Heart left ventricle (tissue), 16 donors: ENCODE data around the gene EPHA7. TPM values are rescaled to one million over a fixed set of nuclear protein-coding genes. Genes with fewer than 3 reads are reported as not detected.

Experiments
- ATAC-seq, 4 donors: fragments of 200-7000 bp; cut with Tn5 transposase; one replicate each; pipeline ENCODE4 v1.9.1; 2020 to 2022; ENCODE audit warnings: moderate library complexity in 4 of 4, mild to moderate bottlenecking in 3 of 4, moderate number of reproducible peaks in 1 of 4
- DNase-seq, 5 donors: peaks; one replicate each; pipeline ENCODE4 v3.0.0-alpha.2; 2020
- H3K27ac ChIP-seq, 12 donors: fragments of 200-600 bp; sonication (generic) in 4 of 12; one replicate each; pipeline versions ENCODE4 v1.5.0 to v1.8.0; 2016 to 2022; ENCODE audit warnings: mild to moderate bottlenecking in 2 of 12
- H3K27me3 ChIP-seq, 9 donors: fragments of 200-600 bp; sonication (generic) in 2 of 9; one replicate each; pipeline versions ENCODE4 v1.5.1 to v1.8.0; 2016 to 2022; ENCODE audit warnings: mild to moderate bottlenecking in 3 of 9
- H3K36me3 ChIP-seq, 9 donors: fragments of 200-600 bp; sonication (generic) in 2 of 9; one replicate each; pipeline versions ENCODE4 v1.5.0 to v1.8.0; 2018 to 2022; ENCODE audit warnings: mild to moderate bottlenecking in 2 of 9
- H3K4me1 ChIP-seq, 12 donors: fragments of 200-600 bp; sonication (generic) in 4 of 12; one replicate each; pipeline versions ENCODE4 v1.5.0 to v1.8.0; 2016 to 2022; ENCODE audit warnings: mild to moderate bottlenecking in 3 of 12
- H3K4me3 ChIP-seq, 12 donors: fragments of 200-600 bp; sonication (generic) in 4 of 12; one replicate each; pipeline versions ENCODE4 v1.5.0 to v1.8.0; 2017 to 2022; ENCODE audit warnings: mild to moderate bottlenecking in 9 of 12, moderate library complexity in 4 of 12
- H3K9me3 ChIP-seq, 12 donors: fragments of 200-600 bp; sonication (generic) in 4 of 12; one replicate each; pipeline versions ENCODE4 v1.5.0 to v1.8.0; 2016 to 2022; ENCODE audit warnings: mild to moderate bottlenecking in 1 of 12
- POLR2A ChIP-seq, 2 donors: fragments of 450-650 bp; IDR thresholded peaks; one replicate each; pipeline ENCODE4 v1.6.1; 2017; ENCODE audit warnings: antibody characterized with exemption in 2 of 2, mild to moderate bottlenecking in 2 of 2, moderate library complexity in 2 of 2
- WGBS, 4 donors: extraction: QIAGEN DNeasy Blood & Tissue Kit in 2 of 4; methylation state at CpG; one replicate each; pipeline versions ENCODE4 v1.1.5 to v1.1.7; 2013 to 2018; 5-methylcytosine and 5-hydroxymethylcytosine counted together
- intact Hi-C, 10 donors: fragments of 100-400 bp; cut with DNase I; formaldehyde crosslinking; loops; one replicate each; pipeline versions ENCODE4 v1.11.1 to v1.14.2; 2022
- polyA plus RNA-seq, 2 donors: library from polyadenylated mRNA; stranded (reverse); fragments of 200-250 nt; gene quantifications; one replicate each; pipeline ENCODE4 v1.2.3, GENCODE V29; 2013
- total RNA-seq, 9 donors: library from RNA; depleted of rRNA in 2 of 9; stranded (reverse); fragments of >200 nt in 2 of 9; fragmentation: NEBNext Ultra II Directional in 3 of 9; extraction: Animal tissue kit (Norgen Biotek cat#: 25700) in 3 of 9; gene quantifications; one replicate each; pipeline versions ENCODE4 v1.1.0 to v1.2.4, GENCODE V29; 2016 to 2023
- TF ChIP-seq, protein P1 (sequence below), 12 donors: fragments of 200-600 bp; sonication (generic) in 4 of 12; IDR thresholded peaks; one replicate each; pipeline versions ENCODE4 v1.5.0 to v1.8.0; 2018 to 2022; ENCODE audit warnings: antibody characterized with exemption in 12 of 12, mild to moderate bottlenecking in 5 of 12
- donor health status: ischemic (EF 13 %, LVEDD 7.1; RV severe dilation, severe dysfunction).
- donor health status: healthy with polysubstance abuse.
- donor health status: DM: no; HTN: yes; CAD: no.
- donor health status: DM: no; HTN: no; CAD: no.
- donor health status: ischemic (EF 25% LVEDD 6.9; RV normal size, moderate dysfunction).
- donor health status: ischemic (EF 25% LVEDD 5.7; RV mildly dilated, moderate dysfunction).
- donor health status: healthy.
- donor health status: DM: yes; HTN: yes; CAD: no.
- donor health status: ischemic (EF 35%, LVEDD 5.7; RV mildly dilated, moderate dysfunction).
- donor health status: nonischemic (EF 11% LVEDD 7.7; RV severe dilation, severe dysfunction).
- donor health status: DM: yes; HTN: yes; CAD: no.
- donor health status: PGD.
- donor health status: ischemic (EF 29% LVEDD 5.4; RV normal size, mild dysfunction).
- donor health status: nonischemic (EF 23%, LVEDD 6.1; RV moderate dilation, normal function).

The EPHA7 gene
- total and polyA plus RNA-seq, 11 donors, result 1.3 to 12.1 (median 3.0) TPM

DNA sequence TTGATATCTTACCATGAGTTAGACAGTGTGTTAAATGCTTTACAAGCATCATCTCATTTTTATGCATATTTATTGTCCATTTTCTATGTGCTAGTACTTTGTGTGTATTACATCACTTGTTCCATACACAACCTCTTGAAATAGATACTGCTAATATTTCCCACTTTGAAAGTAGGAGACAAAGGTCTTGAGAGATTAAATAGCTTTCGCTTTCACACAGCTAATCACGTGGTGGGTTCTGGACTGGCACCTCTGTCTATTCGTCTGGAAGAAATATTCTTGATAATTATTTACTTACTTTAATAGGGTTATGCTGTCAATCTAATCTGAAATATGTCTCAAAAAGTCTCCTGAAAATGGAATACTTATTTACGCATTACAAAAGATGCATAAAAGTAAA, 30.2 kb downstream of the EPHA7 start:
- 44 to 52% (median 49%) methylated on average over 4 of the region's 4 CpGs for WGBS, 4 donors
- H3K27me3 ChIP-seq, result no peaks in the 10 kb centered on the region
- ATAC-seq (peak; percentile 52 to 78 (median 54)), DNase-seq (peak in 1 of 5 donors; percentile 27)
- intact Hi-C loops, result no loop called here
- TF ChIP-seq POLR2A (IDR thresholded peaks at IDR 0.05), result no peak
- TF ChIP-seq, protein P1, sequence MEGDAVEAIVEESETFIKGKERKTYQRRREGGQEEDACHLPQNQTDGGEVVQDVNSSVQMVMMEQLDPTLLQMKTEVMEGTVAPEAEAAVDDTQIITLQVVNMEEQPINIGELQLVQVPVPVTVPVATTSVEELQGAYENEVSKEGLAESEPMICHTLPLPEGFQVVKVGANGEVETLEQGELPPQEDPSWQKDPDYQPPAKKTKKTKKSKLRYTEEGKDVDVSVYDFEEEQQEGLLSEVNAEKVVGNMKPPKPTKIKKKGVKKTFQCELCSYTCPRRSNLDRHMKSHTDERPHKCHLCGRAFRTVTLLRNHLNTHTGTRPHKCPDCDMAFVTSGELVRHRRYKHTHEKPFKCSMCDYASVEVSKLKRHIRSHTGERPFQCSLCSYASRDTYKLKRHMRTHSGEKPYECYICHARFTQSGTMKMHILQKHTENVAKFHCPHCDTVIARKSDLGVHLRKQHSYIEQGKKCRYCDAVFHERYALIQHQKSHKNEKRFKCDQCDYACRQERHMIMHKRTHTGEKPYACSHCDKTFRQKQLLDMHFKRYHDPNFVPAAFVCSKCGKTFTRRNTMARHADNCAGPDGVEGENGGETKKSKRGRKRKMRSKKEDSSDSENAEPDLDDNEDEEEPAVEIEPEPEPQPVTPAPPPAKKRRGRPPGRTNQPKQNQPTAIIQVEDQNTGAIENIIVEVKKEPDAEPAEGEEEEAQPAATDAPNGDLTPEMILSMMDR (IDR thresholded peaks at IDR 0.05), result no peak
- peak overlapping the region in 1 of 12 donors; percentile 32 for H3K27ac ChIP-seq
- H3K36me3 ChIP-seq, result no peaks in the 10 kb centered on the region
- H3K4me1 ChIP-seq, result no peaks in the 10 kb centered on the region
- H3K9me3 ChIP-seq, result no peaks in the 10 kb centered on the region
- peak overlapping the region in 6 of 12 donors; percentile 10 to 34 (median 20) for H3K4me3 ChIP-seq

DNA sequence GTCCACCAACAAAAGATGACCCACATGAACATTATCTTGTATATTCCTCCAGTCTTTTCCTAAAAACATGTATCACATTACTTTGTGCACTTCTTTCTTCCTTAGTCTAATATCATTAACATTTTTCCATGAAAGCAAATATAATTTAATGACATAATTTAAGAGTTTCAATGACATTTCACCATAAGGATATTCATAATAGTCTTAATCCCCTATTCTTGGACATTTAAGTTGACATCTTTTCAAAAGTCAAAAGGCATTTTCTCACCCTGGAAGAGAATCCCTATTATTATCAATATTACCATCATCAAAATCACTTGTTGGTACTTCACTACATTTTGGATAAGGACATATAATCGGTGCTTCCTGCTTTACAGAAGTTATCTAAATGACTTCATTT, 31.3 kb downstream of the EPHA7 start:
- TF ChIP-seq, protein P1 (IDR thresholded peaks at IDR 0.05), result no peak
- H3K36me3 ChIP-seq, result no peaks in the 10 kb centered on the region
- no peak for DNase-seq
- intact Hi-C loops, result no loop called here
- no peak overlapping the region for H3K4me3 ChIP-seq
- H3K27ac ChIP-seq, result no peak overlapping the region
- WGBS, 4 donors, result 79 to 92% (median 84%) methylated on average over 1 of the region's 1 CpG
- H3K4me1 ChIP-seq, result no peaks in the 10 kb centered on the region
- no peaks in the 10 kb centered on the region for H3K9me3 ChIP-seq
- ATAC-seq, result no peak
- H3K27me3 ChIP-seq, result no peaks in the 10 kb centered on the region

DNA sequence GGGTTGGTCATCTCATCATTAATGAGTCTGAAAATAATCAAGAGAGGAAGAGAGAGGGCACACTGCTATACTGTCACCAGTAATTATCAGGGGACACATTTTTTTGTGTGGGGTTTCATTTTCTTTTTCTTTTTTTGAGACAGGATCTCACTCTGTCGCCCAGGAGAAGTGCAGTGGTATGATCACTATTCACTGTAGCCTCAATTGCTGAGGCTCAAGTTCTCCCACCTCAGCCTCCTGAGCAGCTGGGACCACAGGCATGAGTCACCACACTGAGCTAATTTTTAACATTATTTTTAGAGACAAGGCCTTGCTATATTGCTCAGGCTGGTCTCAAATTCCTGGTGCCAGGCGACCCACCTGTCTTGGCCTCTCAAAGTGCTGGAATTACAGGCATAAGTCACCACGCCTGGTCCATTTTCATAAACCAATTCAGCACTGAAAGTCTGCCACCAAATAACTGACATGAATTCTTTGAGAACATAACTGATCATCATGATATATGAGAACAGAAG, 43.3 kb downstream of the EPHA7 start:
- peaks cover 0 to 4% (median 0%) of the 10 kb centered on the region in 12 donors for H3K4me1 ChIP-seq
- no peak for TF ChIP-seq POLR2A (IDR thresholded peaks at IDR 0.05)
- TF ChIP-seq, protein P1 (IDR thresholded peaks at IDR 0.05), result no peak
- intact Hi-C loops, result no loop called here
- H3K27ac ChIP-seq, result no peak overlapping the region
- ATAC-seq (no peak), DNase-seq (no peak)
- 77 to 91% (median 90%) methylated on average over 3 of the region's 3 CpGs for WGBS, 4 donors
- no peaks in the 10 kb centered on the region for H3K27me3 ChIP-seq
- no peaks in the 10 kb centered on the region for H3K9me3 ChIP-seq
- no peak overlapping the region for H3K4me3 ChIP-seq
- no peaks in the 10 kb centered on the region for H3K36me3 ChIP-seq

DNA sequence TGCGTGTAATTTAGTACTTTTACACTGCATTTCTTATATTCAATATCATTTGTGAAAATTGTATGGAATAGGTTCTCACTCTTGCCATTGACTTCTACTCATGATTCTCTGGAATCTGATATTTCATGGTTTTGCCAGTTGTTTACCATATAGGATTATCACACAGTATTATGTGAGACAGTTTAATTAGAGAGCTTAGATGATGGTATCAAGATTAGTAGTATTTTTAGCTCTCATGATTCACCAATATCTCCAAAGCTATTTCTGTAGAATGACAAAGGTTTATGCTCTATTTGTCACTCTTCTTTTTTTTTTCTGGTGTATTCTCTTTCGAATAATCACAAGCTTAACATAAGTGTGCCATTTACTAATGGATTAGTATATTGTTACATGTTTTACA, 45.9 kb downstream of the EPHA7 start:
- H3K27ac ChIP-seq, result no peak overlapping the region

More for the DNA sequence above, 45.9 kb downstream of the EPHA7 start:
- ATAC-seq, result no peak
- TF ChIP-seq POLR2A (IDR thresholded peaks at IDR 0.05), result no peak
- TF ChIP-seq, protein P1 (IDR thresholded peaks at IDR 0.05), result no peak
- intact Hi-C loops, result no loop called here
- Histone ChIP-seq H3K36me3 (no peaks in the 10 kb centered on the region), H3K4me3 (no peak overlapping the region), H3K27me3 (no peaks in the 10 kb centered on the region), H3K4me1 (peaks cover 0 to 4% (median 0%) of the 10 kb centered on the region in 12 donors), H3K9me3 (no peaks in the 10 kb centered on the region)
- 73 to 82% (median 78%) methylated on average over 2 of the region's 2 CpGs for WGBS, 4 donors
- DNase-seq, result no peak
